ENCODE measurements around the gene TRAPPC2B.

- no peak for TF ChIP-seq CTCF (IDR thresholded peaks at IDR 0.05; ENCODE audit: low read length)
- TF ChIP-seq EZH2 (optimal IDR thresholded peaks at IDR 0.05; ENCODE audit: low read depth, low read length) = no peak
- TF ChIP-seq EZH2phosphoT487 (IDR thresholded peaks at IDR 0.05; ENCODE audit: low read length) = no peak
Measured at GRCh38 chr19:57410877-57411671, 47.7 kb downstream of the TRAPPC2B start, which contains the start of gene ZNF17.
